ENCODE measurements around the gene MED14.

The MED14 gene

GRCh38 chrX:40721489-40722106 lies 13.7 kb downstream of the MED14 start:
- no peak for DNase-seq (ENCODE audit: low read depth)
- no peak overlapping the region for H3K4me3 ChIP-seq (ENCODE audit: control insufficient read depth, low read depth, low read length)
- TF ChIP-seq CTCF (IDR thresholded peaks at IDR 0.05; ENCODE audit: control insufficient read depth, insufficient read depth, low read depth, low read length, missing control alignments): no peak

- no peak overlapping the region for H3K4me3 ChIP-seq (ENCODE audit: control insufficient read depth, low read depth, low read length)
- TF ChIP-seq CTCF (IDR thresholded peaks at IDR 0.05; ENCODE audit: control insufficient read depth, insufficient read depth, low read depth, low read length, missing control alignments): no peak
- DNase-seq (ENCODE audit: low read depth): no peak
Measured at GRCh38 chrX:40720792-40721191, 14.6 kb downstream of the MED14 start.

- no peak for DNase-seq (ENCODE audit: low read depth)
- TF ChIP-seq CTCF (IDR thresholded peaks at IDR 0.05; ENCODE audit: control insufficient read depth, insufficient read depth, low read depth, low read length, missing control alignments): no peak
- H3K4me3 ChIP-seq (ENCODE audit: control insufficient read depth, low read depth, low read length): no peak overlapping the region
Measured at GRCh38 chrX:40720339-40720738, 15.0 kb downstream of the MED14 start.

GRCh38 chrX:40719731-40720130 lies 15.6 kb downstream of the MED14 start:
- H3K4me3 ChIP-seq (ENCODE audit: control insufficient read depth, low read depth, low read length): no peak overlapping the region
- DNase-seq (ENCODE audit: low read depth): no peak
- no peak for TF ChIP-seq CTCF (IDR thresholded peaks at IDR 0.05; ENCODE audit: control insufficient read depth, insufficient read depth, low read depth, low read length, missing control alignments)

- no peak for DNase-seq (ENCODE audit: low read depth)
- no peak for TF ChIP-seq CTCF (IDR thresholded peaks at IDR 0.05; ENCODE audit: control insufficient read depth, insufficient read depth, low read depth, low read length, missing control alignments)
Measured at GRCh38 chrX:40719218-40719617, 16.1 kb downstream of the MED14 start.

GRCh38 chrX:40709395-40709794 lies 25.9 kb downstream of the MED14 start:
- H3K4me3 ChIP-seq (ENCODE audit: control insufficient read depth, low read depth, low read length): no peak overlapping the region
- DNase-seq (ENCODE audit: low read depth): no peak
- no peak for TF ChIP-seq CTCF (IDR thresholded peaks at IDR 0.05; ENCODE audit: control insufficient read depth, insufficient read depth, low read depth, low read length, missing control alignments)

More at GRCh38 chrX:40719218-40719617, 16.1 kb downstream of the MED14 start:
- no peak overlapping the region for H3K4me3 ChIP-seq (ENCODE audit: control insufficient read depth, low read depth, low read length)
